HPDE6-E6E7 (cell line): ENCODE data around the gene SLC39A10.
"Not testable (repeated sequence)": the region's sequence is repeated elsewhere in the genome, so short reads cannot be mapped to it uniquely, and the experiment has no call there.

ENCODE experiments used
- DNase-seq: peaks from one replicate; pipeline ENCODE4 v3.0.0; 2011; ENCODE audit warnings: missing footprints; ENCODE audit errors: extremely low spot score

The SLC39A10 gene

GRCh38 chr2:195656859-195657633 lies at the start of gene SLC39A10:
Gene SLC39A10 (plus strand): TSS chr2:195657226. CDS start chr2:195680043, 22,817 bp downstream.
- DNase-seq: peak; percentile 80

GRCh38 chr2:195608768-195609454 lies 48.1 kb upstream of the SLC39A10 start:
- DNase-seq: no peak

DNA sequence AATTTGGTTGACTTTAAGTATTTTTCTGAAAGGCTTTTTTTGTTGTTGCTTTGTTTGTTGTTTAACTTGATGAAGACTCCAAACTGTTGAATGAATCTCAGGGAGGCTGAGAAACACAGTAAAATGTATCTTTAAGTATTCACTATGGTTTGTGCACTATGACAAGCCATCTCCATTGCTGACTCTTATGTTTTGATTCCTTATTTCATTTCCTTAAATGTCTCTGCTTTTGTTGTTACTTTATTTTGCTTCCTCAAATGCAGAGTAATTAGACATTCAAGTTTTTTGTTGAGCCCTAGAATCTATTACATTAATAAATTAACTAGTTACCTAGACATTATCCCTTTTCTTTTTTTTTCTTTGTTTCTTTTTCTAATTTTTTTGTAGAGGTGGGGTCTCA lies 46.3 kb upstream of the SLC39A10 start:
- no peak for DNase-seq

GRCh38 chr2:195612611-195613495 lies 44.2 kb upstream of the SLC39A10 start:
- DNase-seq: peak; percentile 52

DNA sequence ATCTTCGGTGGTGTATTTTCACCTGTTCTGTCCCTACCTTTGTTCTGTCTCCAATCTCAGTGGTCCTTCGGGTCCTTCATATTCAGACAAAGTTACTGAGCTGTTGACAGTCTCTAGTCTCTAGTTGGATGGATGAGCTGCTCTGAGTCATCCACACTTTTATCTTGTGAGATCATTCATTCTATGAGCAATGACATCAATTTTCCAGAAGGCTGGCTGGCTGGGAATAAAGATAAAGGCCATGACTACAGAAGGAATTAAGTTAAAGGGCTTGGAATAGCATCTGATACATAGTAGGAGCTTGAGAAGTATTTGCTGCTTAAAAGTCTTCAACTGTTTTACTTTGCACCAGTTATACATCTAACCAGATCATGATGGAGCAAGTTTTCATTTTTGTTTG lies 43.1 kb upstream of the SLC39A10 start:
- DNase-seq: peak; percentile 33

- no peak for DNase-seq
Observed at GRCh38 chr2:195619590-195619989, 37.4 kb upstream of the SLC39A10 start.

DNA sequence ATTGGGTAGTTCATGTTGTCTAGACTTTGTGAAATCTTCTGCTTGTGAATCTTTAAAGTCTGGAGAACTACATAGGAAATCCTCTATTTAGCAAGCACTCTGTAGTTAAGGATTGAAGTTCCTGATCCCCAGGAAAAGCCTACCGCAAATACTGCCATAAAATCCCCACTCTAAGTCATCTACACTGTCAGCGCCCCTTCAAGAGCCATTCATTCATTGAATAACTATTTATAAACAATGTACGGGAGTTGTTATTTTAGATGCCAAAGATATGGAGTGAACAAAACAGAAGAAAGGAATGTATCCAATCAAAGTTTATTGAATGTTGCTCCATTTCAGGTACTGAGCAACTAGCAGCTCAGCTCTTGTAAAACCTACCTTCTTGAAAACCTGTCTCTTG lies 36.5 kb upstream of the SLC39A10 start:
- DNase-seq: no peak

DNA sequence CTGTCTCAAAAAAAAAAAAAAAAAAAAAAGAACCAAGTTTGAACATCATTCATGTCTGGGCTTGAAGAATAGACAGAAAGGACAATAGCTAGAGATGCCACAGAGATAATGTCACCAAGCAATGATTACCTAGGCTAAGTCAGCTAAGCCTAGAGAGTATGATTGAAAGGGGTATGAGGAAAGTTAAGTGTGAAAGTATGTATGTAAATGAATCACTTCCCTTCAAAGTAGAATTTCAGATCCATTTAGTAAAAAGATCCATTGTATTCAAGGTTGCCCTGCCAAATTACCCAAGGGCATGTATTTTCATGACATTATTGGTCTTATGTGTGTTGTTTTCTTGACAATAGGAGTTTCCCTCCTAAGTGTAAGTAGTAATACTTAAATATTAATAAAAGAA lies 34.1 kb upstream of the SLC39A10 start:
- peak; percentile 85 for DNase-seq

GRCh38 chr2:195626507-195626906 lies 30.5 kb upstream of the SLC39A10 start:
- no peak for DNase-seq

DNA sequence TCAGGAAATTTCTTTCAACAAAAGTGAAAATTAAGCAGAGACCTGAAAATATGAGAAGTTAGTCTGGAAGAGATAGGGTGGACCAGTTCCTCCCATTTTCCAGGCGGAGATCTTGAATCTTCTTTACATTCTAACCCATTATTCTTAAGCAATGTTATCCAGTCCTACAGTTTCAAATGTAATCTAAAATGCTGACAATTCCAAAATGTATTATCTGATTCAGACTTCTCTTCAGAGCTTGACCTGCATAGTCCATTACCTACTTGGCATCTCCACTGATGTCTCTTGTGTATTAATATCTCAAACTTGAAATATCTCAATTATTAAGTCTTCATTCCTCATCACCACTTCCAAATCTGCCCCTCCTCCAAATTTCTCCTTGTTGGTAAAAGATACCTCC lies 28.4 kb upstream of the SLC39A10 start:
- DNase-seq: no peak

DNA sequence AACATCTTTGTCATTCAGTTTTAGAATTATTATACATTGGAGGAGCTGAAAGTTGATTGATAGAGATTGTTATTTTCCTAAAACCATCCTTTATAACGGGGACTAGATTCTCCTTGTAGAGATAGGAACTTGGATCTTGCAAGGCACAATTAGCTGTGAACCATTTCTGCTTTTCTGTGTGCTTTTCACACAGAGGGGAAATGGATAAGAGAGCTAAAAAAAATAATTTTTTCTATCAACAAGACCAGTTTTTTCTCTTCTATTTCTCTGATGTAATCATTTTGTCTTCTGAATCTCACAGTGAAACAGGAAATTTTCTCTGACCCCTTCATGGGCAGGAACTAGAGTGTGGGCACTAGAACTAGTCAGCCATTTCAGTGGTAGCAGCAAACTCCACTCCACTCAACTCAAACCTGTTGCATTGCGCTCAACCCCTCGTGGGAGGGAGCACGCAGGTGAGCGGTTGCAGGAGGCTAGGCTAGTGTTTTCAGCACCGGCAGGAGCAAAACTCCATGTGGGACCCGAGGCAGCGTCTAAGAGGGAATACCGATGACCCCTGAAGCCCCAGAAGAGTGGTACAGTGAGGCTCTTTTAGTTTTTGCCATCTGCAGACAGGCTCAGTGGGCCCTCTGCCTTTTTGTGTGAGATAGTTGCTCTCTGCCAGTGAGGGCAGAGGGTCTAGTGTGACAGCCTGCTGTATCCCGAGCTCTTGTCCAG lies 24.0 kb upstream of the SLC39A10 start:
- DNase-seq: no peak

DNA sequence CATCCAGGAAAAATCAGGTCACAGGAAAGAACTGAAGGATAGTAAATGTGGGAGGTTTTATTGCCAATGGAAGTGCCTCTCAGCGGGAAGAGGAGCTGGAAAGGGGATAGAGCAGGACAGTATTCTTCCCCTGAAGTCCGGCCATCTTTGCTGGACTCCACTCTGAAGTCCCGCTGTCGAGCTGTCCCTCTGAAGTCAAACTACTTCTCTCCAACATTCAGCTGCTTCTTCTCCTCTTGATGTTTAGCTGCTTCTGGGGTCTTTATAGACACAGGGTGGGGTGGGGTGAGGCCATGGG lies 23.5 kb upstream of the SLC39A10 start:
- no peak for DNase-seq

DNA sequence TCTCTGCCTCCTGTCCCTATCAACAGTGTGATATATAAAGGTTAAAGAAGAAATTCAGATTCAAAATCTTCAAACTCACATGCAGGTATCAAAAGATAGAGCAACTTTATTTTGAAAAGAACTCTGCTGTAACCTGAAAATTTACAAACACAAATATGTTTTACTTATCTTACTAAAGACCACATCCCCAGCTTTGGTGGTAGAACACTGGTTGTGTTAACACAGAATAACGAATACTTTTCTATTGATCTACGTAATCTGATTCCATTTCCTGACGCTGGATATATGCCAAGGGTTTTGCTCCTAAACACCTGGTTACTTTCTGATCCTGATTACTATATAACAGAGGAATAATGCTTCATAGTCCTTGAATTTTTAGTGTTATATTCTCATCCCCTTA lies 23.1 kb upstream of the SLC39A10 start:
- DNase-seq: no peak

DNA sequence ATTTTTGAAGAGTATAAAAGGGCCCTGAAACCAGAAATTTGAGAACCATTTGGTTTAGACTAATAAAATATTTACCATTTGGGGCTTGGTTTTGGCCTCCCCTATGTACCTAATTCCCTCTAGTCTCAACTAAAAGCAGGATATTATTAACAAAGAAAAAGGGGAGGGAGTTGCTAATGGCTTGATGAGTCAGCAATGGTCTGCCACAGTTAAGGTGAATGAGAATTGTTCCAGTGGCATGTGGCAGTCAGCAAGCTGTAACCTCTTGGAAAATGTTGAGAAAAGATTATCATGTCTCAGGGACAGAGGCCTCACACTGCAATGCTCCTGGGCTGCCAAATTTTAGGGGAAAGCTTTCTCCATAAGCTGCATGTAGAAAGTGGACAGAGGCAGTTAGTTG lies 20.1 kb upstream of the SLC39A10 start:
- DNase-seq: no peak

- DNase-seq: no peak
Observed at GRCh38 chr2:195638750-195639149, 18.3 kb upstream of the SLC39A10 start.

DNA sequence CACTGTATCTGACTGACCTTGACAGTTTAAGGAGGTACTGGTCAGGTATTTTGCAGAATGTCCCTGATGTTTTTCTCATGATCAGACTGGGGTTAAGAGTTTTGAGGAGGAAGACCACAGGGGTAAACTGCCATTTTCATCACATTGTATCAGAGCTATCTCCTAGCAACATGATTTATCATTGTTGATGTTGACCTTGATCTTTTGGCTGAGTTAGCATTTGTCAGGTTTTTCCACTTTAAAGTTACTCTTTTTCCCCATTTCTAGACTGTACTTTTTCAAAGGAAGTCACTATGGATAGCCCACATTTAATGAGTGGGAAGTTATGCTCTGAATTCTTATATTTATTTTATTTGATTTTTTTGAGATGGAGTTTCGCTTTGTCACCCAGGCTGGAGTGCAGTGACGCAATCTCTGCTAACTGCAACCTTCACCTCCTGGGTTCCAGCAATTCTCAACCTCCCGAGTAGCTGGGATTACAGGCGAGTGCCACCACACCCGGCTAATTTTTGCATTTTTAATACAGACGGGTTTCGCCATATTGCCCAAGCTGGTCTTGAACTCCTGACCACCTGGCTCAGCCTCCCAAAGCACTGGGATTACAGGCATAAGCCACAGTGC lies 17.7 kb upstream of the SLC39A10 start:
- no peak for DNase-seq

DNA sequence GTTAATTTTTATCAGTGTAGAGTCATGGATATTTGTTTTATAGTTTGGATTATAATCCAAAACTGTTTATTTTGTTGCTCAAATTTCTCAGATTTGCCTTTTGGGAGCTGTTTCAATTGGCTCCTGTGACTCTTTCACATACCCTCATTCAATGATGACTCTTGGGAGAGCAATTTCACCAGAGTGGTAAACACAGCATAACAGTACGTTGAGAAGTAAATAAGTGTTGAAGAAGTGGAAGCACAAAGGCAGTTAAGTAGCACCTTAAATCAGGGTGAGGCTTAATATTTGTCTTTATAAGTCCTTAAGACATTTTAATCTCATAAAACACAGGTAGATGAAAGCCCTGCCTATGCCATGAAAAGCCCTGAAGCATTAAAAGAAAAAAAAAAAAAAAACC lies 17.1 kb upstream of the SLC39A10 start:
- no peak for DNase-seq

DNA sequence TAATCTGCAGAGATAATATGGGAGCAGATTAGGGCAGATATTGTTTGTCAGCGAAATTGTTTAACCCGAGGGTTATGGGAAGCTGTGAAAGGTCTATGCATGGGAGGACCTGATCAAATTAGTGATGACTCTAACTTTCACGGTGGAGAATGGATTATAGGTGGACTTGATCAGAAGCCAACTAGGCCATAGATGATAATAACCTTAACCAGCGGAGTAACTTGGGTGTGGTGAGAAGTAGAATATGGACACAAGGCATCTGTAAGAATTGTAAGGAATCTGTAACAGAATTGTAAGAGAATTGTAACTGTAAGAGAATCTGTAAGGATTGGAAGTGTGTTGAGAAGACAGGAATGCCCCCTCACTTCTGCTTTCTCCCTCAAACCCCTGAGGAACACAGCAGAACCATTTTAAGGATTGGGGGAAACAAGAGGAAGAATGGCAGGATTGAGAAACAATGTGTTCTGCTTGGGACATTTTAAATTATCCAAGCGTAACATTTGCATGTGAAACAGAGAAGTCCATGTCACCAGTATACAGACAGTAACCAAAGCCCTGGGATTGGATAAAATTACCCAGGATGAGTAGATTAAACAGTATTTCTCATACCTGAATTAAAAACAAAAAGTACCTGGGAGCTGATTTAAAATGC lies 14.9 kb upstream of the SLC39A10 start:
- DNase-seq: no peak

- DNase-seq: no peak
Observed at GRCh38 chr2:195642679-195643068, 14.4 kb upstream of the SLC39A10 start.

GRCh38 chr2:195644708-195645107 lies 12.3 kb upstream of the SLC39A10 start:
- not testable (repeated sequence) for DNase-seq

- no peak for DNase-seq
Observed at GRCh38 chr2:195645413-195645812, 11.6 kb upstream of the SLC39A10 start.
